Calu3 (cell line): ENCODE data around the gene RPSA. TPM values are rescaled to one million over a fixed set of nuclear protein-coding genes. Genes with fewer than 3 reads are reported as not detected.

Source experiments
- BruUV-seq: library from RNA; stranded (reverse); fragments of 400-500 nt; replicated peaks from 2 replicates; lab custom pipeline; 2021; lab: Mats Ljungman, UMichigan
- CTCF ChIA-PET: fragments of 300-600 bp; sonication (Branson Sonifier 250); formaldehyde crosslinking; loops from one replicate; lab custom pipeline; 2022; ENCODE audit warnings: antibody characterized with exemption; lab: Charles Lee
- DNase-seq: peaks from one replicate; pipeline ENCODE4 v3.0.0; 2022
- H3K27ac Mint-ChIP-seq: one replicate; pipeline ENCODE4 v1.8.0; 2022; ENCODE audit warnings: mixed read lengths; ENCODE audit not compliant: unreplicated experiment
- H3K27me3 Mint-ChIP-seq: one replicate; pipeline ENCODE4 v1.8.0; 2022; ENCODE audit warnings: mixed read lengths; ENCODE audit not compliant: unreplicated experiment
- H3K36me3 Mint-ChIP-seq: one replicate; pipeline ENCODE4 v1.8.0; 2022; ENCODE audit warnings: mild to moderate bottlenecking, moderate library complexity, mixed read lengths; ENCODE audit not compliant: insufficient read depth, unreplicated experiment
- H3K4me1 Mint-ChIP-seq: one replicate; pipeline ENCODE4 v1.8.0; 2022; ENCODE audit warnings: mild to moderate bottlenecking, low read depth, mixed read lengths; ENCODE audit not compliant: unreplicated experiment
- H3K4me3 Mint-ChIP-seq: one replicate; pipeline ENCODE4 v1.8.0; 2022; ENCODE audit warnings: mild to moderate bottlenecking, low read depth, moderate library complexity, mixed read lengths; ENCODE audit not compliant: unreplicated experiment
- H3K9me3 Mint-ChIP-seq: one replicate; pipeline ENCODE4 v1.8.0; 2022; ENCODE audit warnings: low read depth, mixed read lengths; ENCODE audit not compliant: unreplicated experiment
- CTCF ChIP-seq: fragments of 200-600 bp; IDR thresholded peaks from one replicate; pipeline ENCODE4 v1.8.0; 2022; ENCODE audit warnings: antibody characterized with exemption; ENCODE audit not compliant: unreplicated experiment
- intact Hi-C: fragments of 100-400 bp; cut with micrococcal nuclease; formaldehyde crosslinking; loops from one replicate; pipeline ENCODE4 v1.10.0; 2022; ENCODE audit not compliant: unreplicated experiment
- total RNA-seq: library from RNA; stranded (reverse); gene quantifications from 2 replicates; pipeline ENCODE4 v1.2.3, GENCODE V29; 2022

The RPSA gene
- total RNA-seq, 1 experiment from 2014 or later, result 904 TPM

- Mint-ChIP-seq H3K27ac (no peak overlapping the region), H3K4me3 (no peak overlapping the region), H3K36me3 (peaks cover 9% of the 10 kb centered on the region), H3K4me1 (peaks cover 9% of the 10 kb centered on the region), H3K27me3 (no peaks in the 10 kb centered on the region), H3K9me3 (no peaks in the 10 kb centered on the region)
- CTCF ChIA-PET, result no interaction called here
- no peak for TF ChIP-seq CTCF
- intact Hi-C loops, result loop anchor here (10.0 kb wide), 1 partner anchor 895 kb away; no protein-coding TSS in a partner anchor
- no TSS peak for BruUV-seq
- DNase-seq, result no peak
These were observed 13.3 kb downstream of the RPSA start for GRCh38 chr3:39419742-39420315.

- H3K27ac Mint-ChIP-seq, result no peak overlapping the region
- H3K9me3 Mint-ChIP-seq, result no peaks in the 10 kb centered on the region
- H3K27me3 Mint-ChIP-seq, result no peaks in the 10 kb centered on the region
- DNase-seq, result no peak
- H3K36me3 Mint-ChIP-seq, result peaks cover 5% of the 10 kb centered on the region
- no TSS peak for BruUV-seq
- peaks cover 9% of the 10 kb centered on the region for H3K4me1 Mint-ChIP-seq
- no peak overlapping the region for H3K4me3 Mint-ChIP-seq
- CTCF ChIA-PET, result no interaction called here
- no peak for TF ChIP-seq CTCF
- intact Hi-C loops, result no loop called here
These were observed 14.0 kb downstream of the RPSA start for GRCh38 chr3:39420543-39420942.

GRCh38 chr3:39423436-39423970 is 17.0 kb downstream of the RPSA start:
- H3K4me1 Mint-ChIP-seq, result peaks cover 9% of the 10 kb centered on the region
- intact Hi-C loops, result no loop called here
- no peak for DNase-seq
- no peaks in the 10 kb centered on the region for H3K27me3 Mint-ChIP-seq
- no TSS peak for BruUV-seq
- H3K27ac Mint-ChIP-seq, result no peak overlapping the region
- CTCF ChIA-PET, result no interaction called here
- no peak overlapping the region for H3K4me3 Mint-ChIP-seq
- no peaks in the 10 kb centered on the region for H3K9me3 Mint-ChIP-seq
- no peaks in the 10 kb centered on the region for H3K36me3 Mint-ChIP-seq
- no peak for TF ChIP-seq CTCF

GRCh38 chr3:39426312-39426711 is 19.8 kb downstream of the RPSA start:
- H3K9me3 Mint-ChIP-seq, result no peaks in the 10 kb centered on the region
- DNase-seq, result no peak
- no peaks in the 10 kb centered on the region for H3K4me1 Mint-ChIP-seq
- H3K4me3 Mint-ChIP-seq, result no peak overlapping the region
- no peaks in the 10 kb centered on the region for H3K27me3 Mint-ChIP-seq
- H3K27ac Mint-ChIP-seq, result no peak overlapping the region
- H3K36me3 Mint-ChIP-seq, result no peaks in the 10 kb centered on the region
- TF ChIP-seq CTCF, result no peak
- no TSS peak for BruUV-seq
- CTCF ChIA-PET, result no interaction called here
- intact Hi-C loops, result no loop called here
